NCI-H510A treated with DMSO at 0.1 percent for 48 hours (cell line): ENCODE measurements around the gene CDCA5.

Source experiments
- DNase-seq: peaks from one replicate; lab custom pipeline; 2025; lab: John Stamatoyannopoulos, UW

Gene CDCA5, protein sequence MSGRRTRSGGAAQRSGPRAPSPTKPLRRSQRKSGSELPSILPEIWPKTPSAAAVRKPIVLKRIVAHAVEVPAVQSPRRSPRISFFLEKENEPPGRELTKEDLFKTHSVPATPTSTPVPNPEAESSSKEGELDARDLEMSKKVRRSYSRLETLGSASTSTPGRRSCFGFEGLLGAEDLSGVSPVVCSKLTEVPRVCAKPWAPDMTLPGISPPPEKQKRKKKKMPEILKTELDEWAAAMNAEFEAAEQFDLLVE

GRCh38 chr11:65083834-65084597, at the start of gene CDCA5, which contains the start of gene ZFPL1:
TSS of gene CDCA5 (minus strand) at chr11:65084040. CDS start at chr11:65083978, 62 bp downstream.
TSS of gene ZFPL1 (plus strand) at chr11:65084222. CDS start at chr11:65084699, 477 bp downstream.
- DNase-seq, result peak; percentile 91

DNA sequence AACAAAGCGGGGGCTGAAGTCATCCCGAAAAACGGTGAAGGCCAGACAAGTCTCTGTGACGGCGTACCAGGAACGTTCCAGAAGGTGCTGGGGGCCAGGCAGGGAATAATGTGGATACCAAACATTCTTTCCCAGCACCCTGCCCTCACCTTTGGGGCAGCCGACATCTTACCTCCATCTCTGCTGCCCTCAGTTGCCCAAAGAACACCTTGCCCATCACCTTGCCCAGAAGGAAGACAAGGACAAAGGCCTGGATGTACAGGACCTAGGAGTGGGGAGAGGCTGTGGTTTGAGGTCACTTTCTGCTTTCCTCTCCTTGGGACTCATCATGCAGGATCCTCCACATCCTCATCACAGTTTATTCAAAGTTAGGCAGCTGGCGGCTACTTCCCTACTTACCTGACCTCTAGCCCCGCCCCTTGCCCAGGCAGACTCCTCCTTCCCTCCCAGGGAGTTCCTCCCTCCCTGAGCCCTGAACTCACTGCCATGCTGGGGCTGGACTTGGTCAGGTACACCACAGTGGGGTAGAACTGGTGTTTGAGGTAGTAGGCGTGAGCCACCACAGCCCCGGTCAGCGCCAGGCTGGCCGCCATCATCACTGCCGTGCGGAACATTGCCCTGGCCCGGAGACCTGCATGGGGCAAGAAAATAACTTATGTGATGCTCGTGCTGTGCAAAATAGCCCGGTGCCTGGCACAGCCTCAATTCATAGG, 49.3 kb upstream of the CDCA5 start:
- DNase-seq, result peak; percentile 26

DNA sequence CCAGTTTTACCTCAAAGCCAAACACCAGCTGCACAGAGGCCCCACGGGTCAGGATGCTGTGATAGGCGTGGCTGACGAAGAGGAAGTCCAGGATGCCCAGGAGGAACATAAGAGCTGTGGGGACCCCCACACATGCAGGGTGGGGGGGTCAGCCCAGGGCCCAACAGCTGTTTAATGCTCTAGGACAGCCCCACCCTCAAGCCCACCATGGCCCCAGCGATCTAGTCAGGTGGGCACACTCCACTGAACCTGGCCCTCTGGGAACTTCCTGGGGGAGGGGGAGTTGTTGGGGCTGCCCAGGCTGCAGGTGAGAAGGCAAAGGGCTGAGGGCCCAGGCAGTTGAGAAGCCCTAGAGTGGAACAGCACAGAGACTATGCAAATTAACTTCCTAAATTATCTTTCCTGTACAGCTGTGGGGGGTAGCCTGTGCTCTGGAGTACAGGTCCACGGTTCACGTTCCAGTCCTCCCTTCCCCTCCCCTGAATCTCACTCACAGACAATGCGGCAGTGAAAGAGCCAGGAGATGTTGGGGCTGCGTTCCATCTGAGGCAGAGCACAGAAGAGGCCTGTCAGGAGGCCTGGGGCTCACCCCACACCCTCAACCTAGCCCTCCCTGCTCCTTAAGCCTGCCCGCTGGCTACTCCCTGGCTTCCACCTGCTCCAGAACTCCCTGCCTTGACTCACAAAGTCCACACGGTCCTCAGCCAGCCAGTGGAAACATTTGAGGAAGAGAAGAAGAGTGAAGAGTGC, 48.6 kb upstream of the CDCA5 start:
- DNase-seq, result no peak

GRCh38 chr11:65131895-65132237, 48.0 kb upstream of the CDCA5 start:
- no peak for DNase-seq

DNA sequence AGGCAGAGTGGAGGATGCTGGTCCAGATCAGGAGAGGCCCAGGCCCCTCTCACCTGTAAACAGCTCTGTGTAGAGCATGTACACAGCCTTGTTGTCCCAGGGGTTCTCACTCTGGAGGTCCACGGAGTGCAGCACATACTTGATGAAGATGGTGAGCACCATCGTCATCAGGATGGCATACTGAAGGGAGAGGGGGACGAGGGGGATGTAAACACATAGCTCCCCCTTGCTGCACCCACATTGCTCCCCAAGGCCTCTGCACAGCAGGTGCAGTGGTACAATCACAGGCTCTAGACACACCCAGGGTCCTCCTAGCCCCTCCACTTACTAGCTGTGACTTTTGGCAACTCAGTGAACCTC, 47.6 kb upstream of the CDCA5 start:
- no peak for DNase-seq

- DNase-seq, result no peak
These were observed 47.0 kb upstream of the CDCA5 start for GRCh38 chr11:65130631-65131416.

DNA sequence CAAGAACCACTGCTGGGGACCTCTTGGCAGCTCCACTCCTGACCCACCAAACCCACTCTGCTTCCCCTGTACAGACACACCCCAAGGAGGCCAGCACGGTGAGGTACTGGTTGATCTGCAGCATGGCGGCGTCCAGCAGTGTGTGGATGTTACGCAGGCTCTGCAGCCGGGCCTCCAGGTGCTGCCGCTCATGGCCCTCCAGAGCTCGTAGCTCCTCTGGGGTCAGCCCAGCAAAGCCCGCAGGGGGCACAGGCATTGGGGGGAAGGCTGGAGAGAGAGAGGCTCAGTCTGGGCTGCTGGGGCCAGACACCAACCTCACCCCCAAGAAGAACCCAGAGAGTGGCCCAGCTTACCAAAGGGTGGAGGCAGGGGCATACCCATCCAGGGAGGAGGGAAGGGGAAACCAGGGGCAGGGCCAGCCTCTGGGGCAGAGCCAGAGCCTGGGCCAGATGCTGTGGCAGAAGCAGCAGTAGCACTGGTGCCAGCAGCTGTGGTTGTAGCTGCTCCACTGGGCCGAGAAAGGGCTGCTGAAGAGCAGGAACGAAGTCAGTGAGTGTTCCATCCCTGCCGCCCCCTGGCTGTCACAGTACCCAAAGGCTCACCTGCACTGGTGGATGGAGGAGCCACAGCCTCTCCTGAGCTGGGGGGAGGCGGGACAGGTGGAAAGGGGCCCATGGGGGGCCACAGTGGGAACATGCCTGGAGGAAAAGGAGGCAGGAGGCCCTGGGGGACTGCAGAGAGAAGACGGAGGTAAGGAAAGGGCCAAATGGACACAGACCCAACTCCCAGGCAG, 46.0 kb upstream of the CDCA5 start:
- DNase-seq, result no peak

- no peak for DNase-seq
These were observed 44.6 kb upstream of the CDCA5 start for GRCh38 chr11:65128182-65129145.

- no peak for DNase-seq
These were observed 43.8 kb upstream of the CDCA5 start for GRCh38 chr11:65127473-65128181.

DNA sequence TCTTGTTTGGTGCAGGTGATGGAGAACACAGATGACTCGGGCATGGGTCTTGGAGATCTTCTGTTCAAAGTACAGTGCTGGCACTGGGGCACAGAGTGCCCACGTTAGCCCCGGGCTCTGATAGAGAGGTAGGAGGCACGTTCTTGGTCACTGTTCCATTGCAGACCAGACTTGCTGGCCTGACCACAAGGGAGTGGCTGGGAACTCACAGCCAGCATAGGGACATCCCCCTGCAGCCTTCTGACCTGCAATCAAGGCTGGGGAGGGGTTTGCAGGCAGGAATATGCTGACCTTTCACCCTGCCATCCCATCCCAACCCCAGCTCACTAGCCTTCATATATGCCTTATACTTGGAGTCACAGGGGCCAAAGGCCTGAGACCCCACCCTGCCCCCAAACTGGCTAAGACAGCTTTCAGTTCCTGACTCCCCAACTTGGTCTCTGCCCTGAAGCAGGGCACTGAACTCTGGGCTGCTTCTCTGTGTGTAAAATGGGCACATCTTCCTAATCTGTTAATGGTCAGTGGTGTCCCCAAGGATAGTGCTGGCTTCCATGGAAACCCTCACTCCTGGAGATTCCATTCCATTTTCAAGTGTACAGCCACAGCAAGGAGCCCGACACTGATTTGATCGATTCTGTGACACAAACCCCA, 42.9 kb upstream of the CDCA5 start:
- no peak for DNase-seq

DNA sequence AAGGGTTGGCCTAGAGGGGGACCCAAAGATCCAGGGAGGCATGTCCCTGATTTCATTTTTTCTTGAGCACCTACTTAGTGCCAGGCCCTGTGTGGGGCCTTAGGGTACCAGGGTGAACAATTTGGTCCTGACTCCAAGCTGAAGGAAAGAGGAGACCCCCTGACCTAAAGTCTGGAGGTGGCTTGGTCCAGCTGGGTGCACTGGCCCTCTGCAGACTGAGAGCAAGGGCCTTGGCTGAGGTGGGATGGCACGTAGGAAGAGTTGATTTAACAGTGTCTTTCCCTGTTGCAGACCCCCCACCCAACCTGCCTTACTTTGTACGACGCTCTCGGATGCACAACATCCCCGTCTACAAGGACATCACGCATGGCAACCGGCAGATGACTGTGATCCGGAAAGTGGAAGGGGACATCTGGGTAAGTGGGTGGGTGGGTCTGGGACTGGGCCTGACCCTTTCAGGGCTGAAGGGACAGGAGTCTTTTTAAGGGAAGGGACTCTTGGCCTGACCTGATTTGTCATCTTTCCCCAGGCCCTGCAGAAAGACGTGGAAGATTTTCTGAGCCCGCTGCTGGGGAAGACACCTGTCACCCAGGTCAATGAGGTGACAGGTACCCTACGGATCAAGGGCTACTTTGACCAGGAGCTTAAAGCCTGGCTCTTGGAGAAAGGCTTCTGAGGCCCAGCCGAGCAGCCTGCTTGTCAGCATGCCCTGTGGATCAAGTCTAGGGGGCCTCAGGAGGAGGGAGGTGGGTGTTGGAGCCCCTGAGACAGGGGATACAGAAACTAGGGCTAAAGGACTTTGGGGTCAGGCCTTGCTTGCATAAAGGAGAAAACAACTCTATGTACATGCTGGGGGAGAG, 41.6 kb upstream of the CDCA5 start:
- DNase-seq, result no peak

GRCh38 chr11:65124480-65125196, 40.8 kb upstream of the CDCA5 start:
- no peak for DNase-seq

- DNase-seq, result peak; percentile 98
These were observed 38.2 kb upstream of the CDCA5 start, which contains the start of the genes FAU and MRPL49 for GRCh38 chr11:65121865-65122696. TSS of gene FAU (minus strand) at chr11:65122134. CDS start at chr11:65121813, 321 bp downstream. TSS of gene MRPL49 (plus strand) at chr11:65122321. CDS start at chr11:65122347, 26 bp downstream.

GRCh38 chr11:65121447-65121864, 37.6 kb upstream of the CDCA5 start:
- DNase-seq, result no peak

DNA sequence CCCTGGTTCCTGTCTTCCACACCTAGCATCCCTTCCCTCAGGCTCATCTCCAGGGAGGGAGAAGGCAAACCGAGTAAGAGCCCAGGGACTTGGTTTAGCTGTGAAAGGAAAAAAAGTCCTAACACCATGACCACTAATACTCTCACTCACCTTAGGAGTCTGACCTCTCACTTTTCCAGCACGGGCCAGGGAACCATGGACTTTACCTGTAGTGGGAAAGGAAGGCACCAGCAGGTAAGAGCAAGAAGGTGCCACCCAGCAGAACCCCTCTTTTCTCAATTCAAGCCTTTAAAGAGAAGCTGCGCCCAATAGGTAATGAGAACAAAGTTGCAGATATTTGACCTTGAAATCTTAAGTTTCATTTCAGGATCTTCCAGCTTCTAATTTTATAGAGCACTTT, 37.0 kb upstream of the CDCA5 start:
- no peak for DNase-seq

- DNase-seq, result no peak
These were observed 35.8 kb upstream of the CDCA5 start for GRCh38 chr11:65119670-65119995.
